Fibroblast of the conjunctiva (primary cell): ENCODE data around the gene GPC2.
A peak's percentile ranks its signal among the peaks of the same experiment; 100 is the strongest.
"Not testable (repeated sequence)": the region's sequence is repeated elsewhere in the genome, so short reads cannot be mapped to it uniquely, and the experiment has no call there.

Experiments used
- DNase-seq: peaks from one replicate; pipeline ENCODE4 v3.0.0-alpha.2; 2010; ENCODE audit warnings: low read depth

Gene GPC2

DNA sequence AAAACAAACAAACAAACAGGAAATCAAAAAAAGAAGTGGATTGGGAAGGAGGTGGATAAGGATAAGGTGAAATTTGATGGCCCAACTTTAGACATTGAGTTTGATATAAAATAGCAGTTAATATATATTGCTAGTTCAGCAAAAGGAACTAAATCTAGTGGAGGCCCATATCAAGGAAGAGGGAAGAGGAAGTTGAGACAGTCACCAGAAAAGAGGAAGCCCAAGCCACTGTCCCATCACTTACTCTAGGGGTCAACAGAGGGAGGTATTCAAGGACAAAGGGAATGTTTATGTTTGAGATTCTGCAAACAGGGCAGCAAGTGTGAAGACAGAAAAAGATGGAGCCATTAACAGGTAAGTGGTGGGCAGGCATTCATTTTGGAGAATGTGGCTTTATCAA, 24.8 kb downstream of the GPC2 start:
- DNase-seq = no peak

DNA sequence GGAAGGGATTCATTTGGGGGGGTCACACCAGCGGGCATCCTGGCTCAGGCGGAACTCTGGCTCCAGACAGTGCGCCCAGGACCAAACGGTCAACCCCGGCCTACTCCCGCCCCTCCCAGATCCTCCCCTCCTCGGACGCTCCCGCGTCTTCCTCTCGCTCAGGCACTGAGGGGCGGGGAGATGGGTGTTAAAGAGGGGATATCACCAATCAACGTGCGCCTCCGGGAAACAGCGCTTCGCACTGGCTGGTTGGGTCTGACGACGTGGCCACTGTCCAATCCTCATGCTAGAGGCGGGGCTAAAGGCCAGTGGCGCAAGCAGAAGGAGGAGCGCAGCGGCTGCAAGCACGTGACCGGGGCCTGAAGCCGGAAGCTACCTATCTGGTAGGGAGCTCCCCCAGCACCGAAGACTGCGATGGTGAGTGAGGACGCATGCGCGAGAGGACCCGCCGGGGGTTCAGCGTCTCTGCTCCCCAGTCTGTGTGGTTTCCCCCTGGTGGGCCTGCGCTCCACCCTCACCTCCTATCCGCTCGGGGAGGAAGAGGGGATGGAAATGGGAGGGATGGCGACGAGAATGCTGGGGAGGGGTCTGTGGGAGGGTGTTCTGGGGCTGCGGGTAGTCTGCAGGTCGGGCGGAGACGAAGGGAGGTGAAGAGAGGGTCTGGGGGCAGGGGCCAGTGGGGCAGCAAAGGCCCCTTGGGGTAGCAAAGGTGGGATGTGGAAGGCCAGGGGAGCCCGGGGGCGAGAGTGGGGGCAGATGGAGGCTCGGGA, 28.4 kb downstream of the GPC2 start, which contains the start of gene LAMTOR4:
Gene LAMTOR4, plus strand, starts transcription at position 360 of the 770 bp plus-strand sequence. Its CDS starts 55 bp downstream, at position 415.
- peak; percentile 99 for DNase-seq

DNA sequence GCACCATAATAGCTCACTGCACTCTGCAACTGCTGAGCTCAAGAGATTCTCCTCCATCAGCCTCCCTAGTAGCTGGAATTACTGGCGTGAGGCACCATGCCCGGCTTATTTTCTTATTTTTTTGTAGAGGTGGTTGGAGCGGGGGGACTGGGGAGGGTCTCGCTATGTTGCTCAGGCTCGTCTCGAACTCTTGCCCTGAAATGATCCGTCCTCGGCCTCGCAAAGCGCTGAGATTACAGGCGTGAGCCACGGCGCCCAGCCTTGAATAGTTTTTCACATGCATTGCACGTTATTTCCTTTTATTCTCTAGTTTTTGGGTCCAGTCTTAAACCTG, 29.0 kb downstream of the GPC2 start:
- DNase-seq = no peak

DNA sequence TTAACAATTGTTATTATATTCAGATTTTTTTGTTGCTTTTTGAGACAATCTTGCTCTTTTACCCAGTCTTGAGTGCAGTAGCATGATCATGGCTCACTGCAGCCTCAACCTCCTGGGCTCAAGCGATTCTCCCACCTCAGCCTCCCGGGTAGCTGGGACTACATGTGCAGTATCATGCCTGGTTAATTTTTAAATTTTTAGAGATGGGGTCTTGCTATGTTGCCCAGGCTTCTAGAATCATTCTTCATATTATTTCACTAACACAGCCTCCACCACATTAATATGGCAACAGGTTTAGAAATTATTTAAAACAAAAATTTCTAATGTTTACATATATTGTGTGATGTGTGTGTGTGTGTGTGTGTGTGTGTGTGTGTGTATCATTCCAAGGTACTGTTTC, 29.9 kb downstream of the GPC2 start:
- no peak for DNase-seq

DNA sequence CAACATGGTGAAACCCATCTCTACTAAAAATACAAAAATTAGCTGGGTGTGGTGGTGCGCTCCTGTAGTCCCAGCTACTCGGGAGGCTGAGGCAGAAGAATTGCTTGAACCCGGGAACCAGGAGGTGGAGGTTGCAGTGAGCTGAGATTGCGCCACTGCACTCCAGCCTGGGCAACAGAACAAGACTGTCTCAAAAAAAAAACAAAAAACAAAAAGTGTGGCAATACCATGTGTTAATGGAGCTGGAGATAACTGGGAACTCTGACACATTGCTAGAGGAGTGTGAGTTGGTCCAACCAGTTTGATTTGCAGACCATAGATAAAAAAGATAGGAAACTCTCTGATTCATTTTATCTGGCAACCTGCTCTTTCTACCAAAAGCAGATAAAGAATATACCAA, 30.8 kb downstream of the GPC2 start:
- not testable (repeated sequence) for DNase-seq

DNA sequence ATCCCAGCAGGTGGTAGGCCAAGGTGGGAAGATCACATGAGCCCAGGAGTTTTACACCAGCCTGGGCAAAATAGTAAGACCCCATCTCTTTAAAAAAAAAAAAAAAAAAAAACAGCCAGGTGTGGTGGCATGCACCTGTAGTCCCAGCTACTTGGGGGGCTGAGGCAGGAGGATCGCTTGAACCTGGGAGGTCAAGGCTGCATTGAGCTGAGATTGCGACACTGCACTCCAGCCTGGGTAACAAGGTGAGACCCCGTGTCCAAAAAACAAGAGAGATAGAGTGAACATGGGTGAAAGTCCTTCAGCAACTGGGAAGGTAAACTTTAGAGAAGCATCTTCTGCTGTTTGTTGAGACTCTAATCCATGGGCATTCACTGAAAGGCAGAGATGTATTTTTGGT, 34.7 kb downstream of the GPC2 start:
- no peak for DNase-seq

DNA sequence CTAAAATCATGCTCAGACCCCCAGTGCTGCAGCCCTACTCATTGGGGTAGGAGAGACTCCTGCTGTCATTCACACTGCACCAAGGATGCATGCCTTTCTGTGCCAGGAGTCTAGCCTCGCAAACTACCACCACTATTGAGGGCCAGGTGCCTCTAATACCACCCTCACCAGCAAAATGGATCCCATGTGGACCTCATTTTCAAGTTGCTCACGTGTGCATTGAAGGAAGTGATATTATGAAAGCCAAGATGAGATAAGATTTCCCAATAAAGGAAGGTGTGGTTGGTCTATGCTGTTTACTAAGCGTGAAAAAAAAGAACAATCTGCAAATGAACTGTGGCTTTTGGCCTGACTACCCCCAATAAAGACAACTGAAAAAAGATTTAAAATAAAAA, 35.6 kb downstream of the GPC2 start:
- DNase-seq = no peak

DNA sequence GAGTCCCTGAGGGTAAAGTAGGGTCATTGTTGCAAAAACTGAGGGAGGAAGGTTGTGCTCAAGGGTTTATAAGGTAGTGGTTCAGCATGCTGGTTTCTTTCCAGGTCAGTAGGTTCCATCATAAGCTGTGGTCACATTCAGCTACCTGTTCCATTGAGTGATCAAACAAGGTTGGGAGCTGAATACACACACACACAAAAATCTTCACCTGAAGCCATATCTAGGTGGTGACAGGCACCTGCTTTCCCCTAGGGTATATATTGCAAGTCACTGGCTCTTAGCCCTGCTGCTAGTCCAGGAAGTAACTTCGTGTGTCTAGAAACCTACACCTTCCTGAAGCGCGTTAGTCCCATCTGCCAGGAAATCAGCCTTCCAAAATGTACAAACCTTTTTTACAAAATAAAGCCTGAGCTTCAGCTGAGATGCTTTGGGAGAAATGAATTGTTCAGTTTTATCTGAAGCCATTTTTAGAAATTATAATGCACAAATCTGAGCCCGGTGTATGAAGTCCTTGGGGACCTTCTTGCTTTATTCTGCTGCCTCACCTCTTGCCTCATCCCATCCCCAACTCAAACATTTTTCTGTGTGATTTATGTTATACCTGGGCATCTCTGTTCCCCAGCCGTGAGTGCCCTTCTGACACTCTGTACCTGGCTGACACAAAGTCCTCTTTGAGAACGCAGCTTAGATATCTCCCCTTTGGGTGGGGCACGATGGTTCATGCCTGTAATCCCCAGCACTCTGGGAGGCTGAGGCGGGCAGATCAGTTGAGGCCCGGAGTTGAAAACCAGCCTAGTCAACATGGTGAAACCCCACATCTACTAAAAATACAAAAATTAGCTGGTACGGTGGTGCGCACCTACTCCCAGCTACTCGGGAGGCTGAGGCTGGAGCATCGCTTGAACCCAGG, 39.1 kb downstream of the GPC2 start:
- no peak for DNase-seq

DNA sequence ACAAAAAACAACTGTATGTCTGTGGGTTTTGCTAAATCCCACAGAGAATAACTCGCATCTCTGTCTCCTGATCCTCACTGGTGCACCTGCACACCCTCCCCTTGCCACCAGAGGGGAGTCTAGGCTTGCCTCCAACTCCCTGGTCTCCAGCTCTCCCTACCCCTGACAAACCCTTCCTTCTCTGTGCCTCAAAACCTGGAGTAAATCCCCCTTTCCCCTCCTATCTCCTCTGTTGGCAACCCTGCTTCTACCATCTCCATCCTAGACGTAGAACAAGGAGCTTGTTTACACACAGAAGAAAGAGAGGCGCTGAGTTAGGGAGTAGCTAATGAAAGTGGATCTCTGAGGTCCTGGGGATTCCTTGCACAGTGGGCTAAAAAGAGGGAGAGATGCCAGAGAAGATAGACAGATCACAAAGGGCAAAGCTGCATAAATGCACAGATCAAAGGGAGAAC, 44.5 kb downstream of the GPC2 start:
- DNase-seq = peak; percentile 45

DNA sequence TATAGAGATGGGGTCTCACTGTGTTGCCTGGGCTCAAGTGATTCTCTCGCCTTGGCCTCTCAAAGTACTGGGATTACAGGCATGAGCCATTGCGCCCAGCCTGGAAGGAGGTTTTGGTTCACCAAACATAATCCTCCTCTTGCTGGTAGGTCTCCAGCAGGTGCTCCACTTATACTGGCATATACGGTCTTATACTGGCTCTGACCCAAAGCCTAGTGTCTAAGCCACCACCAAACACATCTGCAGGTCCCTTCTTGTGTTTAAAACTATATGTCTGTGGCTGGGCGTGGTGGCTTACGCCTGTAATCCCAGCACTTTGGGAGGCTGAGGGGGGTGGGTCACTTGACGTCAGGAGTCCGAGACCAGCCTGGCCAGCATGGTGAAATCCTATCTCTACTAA, 45.1 kb downstream of the GPC2 start:
- DNase-seq = no peak

DNA sequence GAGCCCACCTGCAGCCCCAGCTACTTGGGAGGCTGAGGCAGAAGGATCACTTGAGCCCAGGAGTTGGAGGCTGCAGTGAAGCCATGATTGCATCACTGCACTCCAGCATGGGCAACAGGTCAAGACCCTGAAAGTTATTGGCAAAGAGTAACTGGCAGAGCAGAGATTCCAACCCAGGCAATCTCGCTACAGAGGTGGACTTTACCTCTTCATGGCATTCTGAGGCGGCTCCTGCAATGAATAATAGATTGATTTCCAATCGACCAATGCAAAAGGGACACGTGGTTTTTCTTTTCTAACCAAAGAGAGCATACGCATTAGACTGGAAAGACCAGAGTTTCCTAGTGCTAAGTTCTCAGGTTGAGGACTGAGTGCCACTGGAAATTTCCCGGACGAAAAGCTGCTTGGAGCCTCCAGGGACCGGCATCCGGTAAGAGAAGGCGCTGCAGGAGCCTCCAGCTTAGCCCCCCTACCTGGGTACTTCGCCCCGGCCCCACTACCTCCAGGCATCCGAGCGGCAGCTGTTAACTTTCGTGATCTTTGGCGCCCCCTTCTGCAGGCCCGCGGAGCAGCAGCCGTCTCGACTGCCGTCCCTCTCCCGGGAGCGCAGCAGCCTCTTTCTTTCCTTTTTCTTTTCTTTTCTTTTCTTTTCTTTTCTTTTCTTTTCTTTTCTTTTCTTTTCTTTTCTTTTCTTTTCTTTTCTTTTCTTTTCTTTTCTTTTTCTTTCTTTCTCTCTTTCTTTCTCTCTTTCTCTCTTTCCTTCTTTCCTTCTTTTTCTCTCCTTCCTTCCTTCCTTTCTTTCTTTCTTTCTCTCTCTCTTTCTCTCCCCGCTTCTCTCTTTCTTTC, 46.4 kb downstream of the GPC2 start:
- no peak for DNase-seq

DNA sequence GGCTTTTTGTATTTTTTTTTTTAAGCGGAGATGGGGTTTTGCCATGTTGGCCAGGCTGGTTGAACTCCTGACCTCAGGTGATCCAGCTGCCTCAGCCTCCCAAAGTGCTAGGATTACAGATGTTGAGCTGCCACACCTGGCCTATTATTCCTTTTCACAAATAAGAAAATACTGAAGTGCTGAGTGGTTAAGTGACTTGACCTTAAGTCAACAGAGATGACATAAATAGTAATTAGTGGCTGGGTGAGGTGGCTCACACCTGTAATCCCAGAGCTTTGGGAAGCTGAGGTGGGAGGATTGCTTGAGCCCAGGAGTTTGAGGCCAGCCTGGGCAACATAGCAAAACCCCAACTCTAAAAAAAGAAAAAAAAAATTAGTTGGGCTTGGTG, 47.0 kb downstream of the GPC2 start:
- DNase-seq = not testable (repeated sequence)

DNA sequence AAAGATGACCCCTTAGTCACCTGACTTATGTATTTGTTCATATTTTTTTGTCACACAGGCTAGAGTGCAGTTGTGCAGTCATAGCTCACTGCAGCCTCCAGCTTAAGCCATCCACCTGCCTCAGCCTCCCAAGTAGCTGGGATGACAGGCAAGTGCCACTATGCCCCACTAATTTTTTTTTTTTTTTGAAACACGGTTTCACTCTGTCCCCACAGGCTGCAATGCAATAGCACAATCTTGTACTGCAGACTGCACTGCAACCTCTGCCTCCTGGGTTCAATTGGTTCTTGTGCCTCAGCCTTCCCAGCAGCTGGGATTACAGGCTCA, 48.6 kb downstream of the GPC2 start:
- no peak for DNase-seq

DNA sequence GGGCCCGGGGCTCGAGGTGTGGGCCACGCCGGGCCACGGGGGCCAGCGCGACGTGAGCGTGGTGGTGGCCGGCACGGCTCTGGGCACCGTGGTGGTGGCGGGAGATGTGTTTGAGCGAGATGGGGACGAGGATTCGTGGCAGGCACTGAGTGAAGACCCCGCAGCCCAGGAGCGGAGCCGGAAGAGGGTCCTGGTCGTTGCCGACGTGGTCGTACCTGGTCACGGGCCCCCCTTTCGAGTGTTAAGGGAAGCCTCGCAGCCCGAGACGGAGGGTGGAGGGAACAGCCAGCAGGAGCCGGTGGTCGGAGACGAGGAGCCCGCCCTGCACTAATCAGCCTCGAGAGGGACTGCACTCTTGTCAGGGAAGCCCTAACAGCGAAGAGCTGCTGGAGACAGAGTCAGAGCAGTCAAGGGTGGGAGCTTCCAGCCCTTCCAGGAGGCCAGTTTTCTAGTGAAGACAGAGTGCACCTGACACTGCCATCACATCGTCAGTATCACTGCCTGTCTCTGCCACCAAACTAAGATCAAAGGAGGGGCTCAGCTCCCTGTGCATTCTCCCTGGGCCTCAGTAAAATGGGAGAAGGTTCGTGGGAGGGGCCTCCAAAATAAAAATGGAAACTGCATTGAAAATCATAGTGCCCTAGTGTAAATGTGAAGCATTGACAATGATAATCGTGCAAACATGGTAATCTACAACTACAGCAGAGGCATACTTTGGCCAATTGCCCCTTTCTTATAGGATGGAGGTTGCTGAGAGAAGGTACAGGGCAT, 49.1 kb downstream of the GPC2 start:
- no peak for DNase-seq

DNA sequence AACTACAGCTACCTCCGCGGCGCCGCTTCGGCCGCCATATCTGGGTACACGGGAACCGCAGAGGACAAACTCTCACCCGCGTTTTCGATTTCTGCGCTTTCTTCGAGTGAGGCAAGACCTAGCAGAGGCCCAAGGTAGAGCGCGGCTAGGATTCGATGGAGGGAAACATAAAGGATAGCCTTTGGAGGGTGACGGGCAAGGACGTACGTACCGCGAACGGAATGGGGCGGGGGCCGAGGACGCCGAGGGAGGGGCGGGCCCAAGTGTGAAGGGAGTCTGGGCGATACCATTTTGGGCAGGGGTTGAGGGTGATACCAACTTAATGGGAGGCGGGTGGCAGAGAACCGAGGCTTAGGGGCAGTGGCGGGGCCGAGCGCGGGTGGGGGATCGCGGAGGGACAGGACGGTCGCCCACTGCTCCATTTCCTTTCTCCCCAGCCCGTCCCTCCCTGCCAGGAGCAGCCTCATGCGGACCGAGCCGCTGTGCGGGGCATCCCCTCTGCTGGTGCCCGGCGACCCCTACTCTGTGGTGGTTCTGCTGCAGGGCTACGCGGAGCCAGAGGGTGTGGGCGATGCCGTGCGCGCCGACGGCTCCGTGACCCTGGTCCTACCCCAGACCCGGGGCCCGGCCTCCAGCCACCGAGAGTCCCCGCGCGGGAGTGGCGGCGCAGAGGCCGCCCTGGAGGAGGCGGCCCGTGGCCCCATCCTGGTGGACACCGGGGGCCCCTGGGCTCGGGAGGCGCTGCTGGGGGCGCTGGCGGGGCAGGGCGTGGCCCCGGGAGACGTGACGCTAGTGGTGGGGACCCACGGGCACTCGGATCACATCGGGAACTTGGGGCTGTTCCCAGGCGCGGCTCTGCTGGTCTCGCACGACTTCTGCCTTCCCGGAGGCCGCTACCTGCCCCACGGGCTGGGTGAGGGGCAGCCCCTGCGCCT, 50.0 kb downstream of the GPC2 start, which contains the start of gene MBLAC1:
Gene MBLAC1, plus strand, starts transcription at position 37 of the 935 bp plus-strand sequence. Its CDS starts 429 bp downstream, at position 466.
- DNase-seq = peak; percentile 83

DNA sequence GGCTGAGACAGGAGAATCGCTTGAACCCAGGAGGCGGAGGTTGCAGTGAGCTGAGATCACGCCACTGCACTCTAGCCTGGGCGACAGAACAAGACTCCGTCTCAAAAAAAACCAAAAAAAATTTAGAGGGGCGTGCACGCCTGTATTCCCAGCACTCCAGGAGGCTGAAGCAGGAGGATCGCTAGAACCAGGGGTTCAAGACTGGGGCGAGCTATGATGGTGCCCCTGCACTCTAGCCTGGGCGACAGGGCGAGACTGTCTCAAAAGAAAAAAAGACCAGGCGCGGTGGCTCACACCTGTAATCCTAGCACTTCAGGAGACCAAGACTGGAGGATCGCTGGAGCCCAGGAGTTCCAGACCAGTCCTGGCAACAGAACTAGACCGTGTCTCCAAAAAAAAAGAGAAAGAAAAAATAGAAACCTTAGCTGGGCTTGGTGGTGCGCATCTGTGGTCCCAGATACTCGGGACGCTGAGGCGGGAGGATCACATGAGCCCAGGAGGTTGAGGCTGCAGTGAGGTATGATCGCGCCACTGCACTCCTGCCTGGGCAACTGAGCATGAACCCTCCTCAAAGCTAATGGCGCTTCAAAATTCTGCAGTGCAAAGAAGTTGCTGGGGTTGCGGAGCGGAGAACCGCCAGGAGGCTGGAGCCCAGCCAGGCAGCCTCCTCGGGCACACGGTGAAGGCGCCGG, 50.8 kb downstream of the GPC2 start:
- DNase-seq = peak; percentile 30

DNA sequence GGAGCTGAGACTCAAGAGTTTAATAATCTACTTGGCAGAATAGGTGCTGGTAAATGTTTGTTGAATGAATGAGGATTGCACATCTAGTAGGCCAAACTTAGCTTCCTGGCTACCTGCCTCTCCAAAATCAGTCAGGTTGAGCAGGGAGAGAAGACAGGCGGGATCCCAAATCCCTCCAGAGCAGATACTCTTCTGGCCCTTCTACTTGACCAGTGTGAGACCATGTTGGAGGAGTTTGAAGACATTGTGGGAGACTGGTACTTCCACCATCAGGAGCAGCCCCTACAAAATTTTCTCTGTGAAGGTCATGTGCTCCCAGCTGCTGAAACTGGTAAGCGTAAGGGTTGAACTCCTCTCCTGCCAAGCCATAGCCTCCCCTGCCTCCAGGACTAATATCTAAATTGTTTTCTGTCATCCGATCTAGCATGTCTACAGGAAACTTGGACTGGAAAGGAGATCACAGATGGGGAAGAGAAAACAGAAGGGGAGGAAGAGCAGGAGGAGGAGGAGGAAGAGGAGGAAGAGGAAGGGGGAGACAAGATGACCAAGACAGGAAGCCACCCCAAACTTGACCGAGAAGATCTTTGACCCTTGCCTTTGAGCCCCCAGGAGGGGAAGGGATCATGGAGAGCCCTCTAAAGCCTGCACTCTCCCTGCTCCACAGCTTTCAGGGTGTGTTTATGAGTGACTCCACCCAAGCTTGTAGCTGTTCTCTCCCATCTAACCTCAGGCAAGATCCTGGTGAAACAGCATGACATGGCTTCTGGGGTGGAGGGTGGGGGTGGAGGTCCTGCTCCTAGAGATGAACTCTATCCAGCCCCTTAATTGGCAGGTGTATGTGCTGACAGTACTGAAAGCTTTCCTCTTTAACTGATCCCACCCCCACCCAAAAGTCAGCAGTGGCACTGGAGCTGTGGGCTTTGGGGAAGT, 52.6 kb downstream of the GPC2 start:
- no peak for DNase-seq

DNA sequence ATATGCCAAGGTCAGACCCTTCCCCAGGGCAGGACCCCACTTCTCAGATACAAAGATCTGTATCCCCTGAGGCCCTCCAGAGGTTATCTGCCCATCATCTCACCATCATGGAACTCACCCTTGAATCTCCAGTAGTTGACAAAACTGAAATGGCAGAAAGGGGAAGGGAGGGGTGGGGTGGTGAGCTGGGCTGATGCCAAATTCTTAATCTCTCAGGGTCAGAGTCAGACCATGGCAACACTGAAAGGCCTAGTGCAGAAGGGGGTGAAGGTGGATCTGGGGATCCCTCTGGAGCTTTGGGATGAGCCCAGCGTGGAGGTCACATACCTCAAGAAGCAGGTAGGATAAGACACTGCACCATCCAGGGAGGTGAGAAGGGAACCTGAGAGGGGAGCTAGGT, 54.6 kb downstream of the GPC2 start:
- DNase-seq = no peak

DNA sequence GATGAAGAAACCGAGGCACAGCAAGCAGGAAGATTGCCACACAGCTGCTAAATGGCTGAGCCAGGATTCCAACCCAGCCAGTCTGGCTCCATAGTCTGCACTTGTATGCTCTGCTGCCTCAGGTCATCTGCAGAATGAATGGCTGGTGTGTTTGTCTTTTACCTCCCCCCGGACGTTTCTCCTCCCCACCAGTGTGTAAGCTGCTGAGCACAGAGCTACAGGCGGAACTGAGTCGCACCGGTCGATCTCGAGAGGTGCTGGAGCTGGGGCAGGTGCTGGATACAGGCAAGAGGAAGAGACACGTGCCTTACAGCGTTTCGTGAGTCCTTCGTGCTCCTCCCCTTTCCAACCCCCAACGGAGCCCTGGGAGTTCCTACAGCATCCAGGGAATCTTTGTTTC, 55.1 kb downstream of the GPC2 start:
- DNase-seq = no peak
